H1 (cell line): ENCODE measurements around the gene BTG2. TPM values are rescaled to one million over a fixed set of nuclear protein-coding genes. Genes with fewer than 3 reads are reported as not detected.

Experiments
- CTCF ChIA-PET: fragments of 300-600 bp; sonication (Branson Sonifier 250); formaldehyde crosslinking; loops from one replicate; lab custom pipeline; 2021; ENCODE audit not compliant: partially characterized antibody; lab: Charles Lee
- POLR2A ChIA-PET: fragments of 300-600 bp; sonication (Branson Sonifier 250); formaldehyde crosslinking; loops from one replicate; lab custom pipeline; 2021; ENCODE audit warnings: inconsistent platforms; ENCODE audit not compliant: partially characterized antibody; lab: Charles Lee
- DNase-seq, 2 experiments: peaks; one replicate each; pipeline versions ENCODE4 v3.0.0 to v3.0.0-alpha.2; 2010 to 2022; ENCODE audit warnings: low spot score in 2 of 2, low read depth in 1 of 2, mixed read lengths in 1 of 2
- FAIRE-seq: peaks from 2 replicates; lab custom pipeline; 2011; peaks lifted over from hg19 to GRCh38; lab: Jason Lieb, UNC
- H2AFZ ChIP-seq: 2 replicates; pipeline ENCODE4 v1.8.1; 2012; ENCODE audit warnings: low read length, inconsistent platforms
- H2AK5ac ChIP-seq: 2 replicates; pipeline ENCODE4 v1.6.1; 2013; ENCODE audit warnings: low read depth, low read length
- H2BK120ac ChIP-seq: replicated peaks from 2 replicates; pipeline ENCODE3; 2013; ENCODE audit warnings: low read depth, low read length, inconsistent platforms
- H2BK12ac ChIP-seq: 2 replicates; pipeline ENCODE4 v1.6.1; 2013; ENCODE audit warnings: low read depth, low read length
- H2BK15ac ChIP-seq: 2 replicates; pipeline ENCODE4 v1.6.1; 2013; ENCODE audit warnings: low read length
- H2BK20ac ChIP-seq: 2 replicates; pipeline ENCODE4 v1.6.1; 2013; ENCODE audit warnings: low read length
- H2BK5ac ChIP-seq: 2 replicates; pipeline ENCODE4 v1.6.1; 2013; ENCODE audit warnings: low read depth, low read length
- H3K14ac ChIP-seq: 2 replicates; pipeline ENCODE4 v1.6.1; 2013; ENCODE audit warnings: inconsistent platforms; ENCODE audit not compliant: insufficient read length
- H3K18ac ChIP-seq: 2 replicates; pipeline ENCODE4 v1.6.1; 2013; ENCODE audit warnings: low read length; ENCODE audit errors: extremely low read depth
- H3K23ac ChIP-seq: 2 replicates; pipeline ENCODE4 v1.6.1; 2013; ENCODE audit warnings: inconsistent platforms; ENCODE audit not compliant: insufficient read length
- H3K23me2 ChIP-seq: 2 replicates; pipeline ENCODE4 v1.6.1; 2013; ENCODE audit warnings: low read depth, low read length
- H3K27ac ChIP-seq: 2 replicates; pipeline ENCODE4 v1.6.1; 2011; ENCODE audit warnings: low read depth, low read length, inconsistent platforms
- H3K27me3 ChIP-seq, 4 experiments: replicated peaks in 1 of 4; 1 replicate in 1 of 4; 2 replicates in 3 of 4; pipeline versions ENCODE4 v1.6.1 to v1.8.1; 2011 to 2013; ENCODE audit warnings: low read length in 3 of 4, mild to moderate bottlenecking in 3 of 4, inconsistent platforms in 2 of 4, mixed read lengths in 2 of 4, moderate library complexity in 1 of 4; ENCODE audit not compliant: control insufficient read depth in 3 of 4, insufficient read depth in 3 of 4; ENCODE audit errors: extremely low read depth in 1 of 4
- H3K36me3 ChIP-seq, 4 experiments: 2 replicates each; pipeline versions ENCODE4 v1.6.1 to v1.8.1; 2011 to 2013; ENCODE audit warnings: mild to moderate bottlenecking in 4 of 4, low read length in 3 of 4, moderate library complexity in 2 of 4, control low read depth in 1 of 4, inconsistent platforms in 1 of 4; ENCODE audit not compliant: insufficient read depth in 4 of 4, control insufficient read depth in 2 of 4
- H3K4ac ChIP-seq: replicated peaks from 2 replicates; pipeline ENCODE3; 2013; ENCODE audit warnings: low read length, low read depth, mixed read lengths, inconsistent platforms; ENCODE audit not compliant: insufficient read length
- H3K4me1 ChIP-seq, 4 experiments: replicated peaks in 1 of 4; 1 replicate in 1 of 4; 2 replicates in 3 of 4; pipeline versions ENCODE4 v1.6.1 to v1.8.1; 2011 to 2013; ENCODE audit warnings: low read length in 3 of 4, inconsistent platforms in 2 of 4, mixed read lengths in 1 of 4; ENCODE audit not compliant: insufficient read depth in 4 of 4, control insufficient read depth in 3 of 4
- H3K4me2 ChIP-seq, 2 experiments: 2 replicates each; pipeline versions ENCODE4 v1.6.1 to v1.8.1; 2011 to 2013; ENCODE audit warnings: low read depth in 2 of 2, low read length in 2 of 2, control low read depth in 1 of 2, inconsistent platforms in 1 of 2, mild to moderate bottlenecking in 1 of 2; ENCODE audit not compliant: insufficient read depth in 1 of 2
- H3K4me3 ChIP-seq, 4 experiments: fragments of 200-600, 300-600 bp in 1 of 4; sonication (generic), shearing (Covaris generic), sonication (Bioruptor Twin) in 1 of 4; 2 replicates each; pipeline versions ENCODE4 v1.5.1 to v1.8.1; 2011 to 2016; ENCODE audit warnings: low read length in 4 of 4, low read depth in 3 of 4, control low read depth in 2 of 4, inconsistent platforms in 2 of 4, mild to moderate bottlenecking in 2 of 4, mixed read lengths in 1 of 4, moderate library complexity in 1 of 4; ENCODE audit not compliant: insufficient read depth in 2 of 4; ENCODE audit errors: extremely low read depth in 1 of 4
- H3K56ac ChIP-seq: replicated peaks from 2 replicates; pipeline ENCODE3; 2013; ENCODE audit warnings: low read depth, mild to moderate bottlenecking, mixed read lengths, low read length, inconsistent platforms; ENCODE audit not compliant: insufficient read length
- H3K79me1 ChIP-seq: 2 replicates; pipeline ENCODE4 v1.6.1; 2013; ENCODE audit warnings: low read depth, low read length, control low read depth
- H3K79me2 ChIP-seq, 2 experiments: 2 replicates each; pipeline versions ENCODE4 v1.6.1 to v1.8.1; 2012 to 2013; ENCODE audit warnings: low read length in 2 of 2, mild to moderate bottlenecking in 2 of 2, inconsistent platforms in 1 of 2; ENCODE audit not compliant: insufficient read depth in 2 of 2, control insufficient read depth in 1 of 2
- H3K9ac ChIP-seq, 4 experiments: replicated peaks in 1 of 4; 1 replicate in 1 of 4; 2 replicates in 3 of 4; pipeline versions ENCODE4 v1.6.1 to v1.8.1; 2011 to 2013; ENCODE audit warnings: low read depth in 3 of 4, low read length in 3 of 4, control low read depth in 2 of 4, mild to moderate bottlenecking in 2 of 4, moderate library complexity in 2 of 4, inconsistent platforms in 1 of 4; ENCODE audit errors: extremely low read depth in 1 of 4
- H3K9me3 ChIP-seq, 2 experiments: 2 replicates each; pipeline versions ENCODE4 v1.6.1 to v1.8.1; 2012 to 2013; ENCODE audit warnings: mild to moderate bottlenecking in 2 of 2, moderate library complexity in 2 of 2, control low read depth in 1 of 2, inconsistent platforms in 1 of 2, low read depth in 1 of 2, low read length in 1 of 2, mixed read lengths in 1 of 2; ENCODE audit not compliant: insufficient read depth in 2 of 2
- H4K20me1 ChIP-seq, 2 experiments: replicated peaks in 1 of 2; 2 replicates each; pipeline versions ENCODE3 to v1.8.1; 2011 to 2013; ENCODE audit warnings: inconsistent platforms in 2 of 2, low read length in 2 of 2, mild to moderate bottlenecking in 1 of 2; ENCODE audit not compliant: insufficient read depth in 2 of 2, control insufficient read depth in 1 of 2
- H4K5ac ChIP-seq: 2 replicates; pipeline ENCODE4 v1.6.1; 2013; ENCODE audit warnings: low read length, low read depth, mixed read lengths, inconsistent platforms; ENCODE audit not compliant: insufficient read length
- H4K8ac ChIP-seq: 2 replicates; pipeline ENCODE4 v1.8.0; 2013; ENCODE audit warnings: mild to moderate bottlenecking, moderate library complexity, low read length, inconsistent platforms; ENCODE audit not compliant: insufficient read depth; ENCODE audit errors: extremely low read depth
- H4K91ac ChIP-seq: replicated peaks from 2 replicates; pipeline ENCODE3; 2013; ENCODE audit warnings: low read length, mixed read lengths, inconsistent platforms; ENCODE audit not compliant: insufficient read length
- CEBPB ChIP-seq: IDR thresholded peaks from 2 replicates; pipeline ENCODE4 v1.6.1; 2012; ENCODE audit warnings: low read depth, low read length
- CHD1 ChIP-seq: IDR thresholded peaks from 2 replicates; pipeline ENCODE4 v1.6.1; 2012; ENCODE audit warnings: low read depth, low read length, improper control_type of control experiment
- E2F6 ChIP-seq: IDR thresholded peaks from 2 replicates; pipeline ENCODE4 v1.6.1; 2012; ENCODE audit warnings: inconsistent platforms
- GABPA ChIP-seq: IDR thresholded peaks from 2 replicates; pipeline ENCODE4 v1.6.1; 2011; ENCODE audit warnings: mild to moderate bottlenecking, low read length, moderate library complexity, borderline replicate concordance; ENCODE audit not compliant: insufficient read depth
- KDM4A ChIP-seq: IDR thresholded peaks from one replicate; pipeline ENCODE4 v1.7.1; 2012; ENCODE audit warnings: low read depth, mild to moderate bottlenecking, moderate library complexity, low read length, inconsistent platforms; ENCODE audit not compliant: severe bottlenecking
- MAX ChIP-seq: IDR thresholded peaks from 2 replicates; pipeline ENCODE4 v1.6.1; 2012; ENCODE audit warnings: inconsistent platforms
- POLR2A ChIP-seq, 2 experiments: IDR thresholded peaks; 1 replicate in 1 of 2; 2 replicates in 1 of 2; pipeline ENCODE4 v1.6.1; 2011; ENCODE audit warnings: low read depth in 2 of 2, low read length in 2 of 2, mild to moderate bottlenecking in 2 of 2; ENCODE audit errors: control extremely low read depth in 1 of 2
- RBBP5 ChIP-seq: IDR thresholded peaks from 2 replicates; pipeline ENCODE4 v1.7.1; 2012; ENCODE audit warnings: low read depth, mild to moderate bottlenecking, inconsistent platforms, low read length, moderate library complexity, borderline replicate concordance
- SP4 ChIP-seq: IDR thresholded peaks from 2 replicates; pipeline ENCODE4 v1.6.1; 2012; ENCODE audit warnings: low read length, inconsistent platforms
- TAF7 ChIP-seq: optimal IDR thresholded peaks from 2 replicates; pipeline ENCODE3; 2011; ENCODE audit warnings: low read depth, mild to moderate bottlenecking, inconsistent platforms, low read length, moderate library complexity, borderline replicate concordance
- TCF12 ChIP-seq: IDR thresholded peaks from 2 replicates; pipeline ENCODE4 v1.6.1; 2011; ENCODE audit warnings: low read depth, mild to moderate bottlenecking, low read length
- WGBS, 2 experiments: shearing (Covaris generic) in 1 of 2; methylation state at CpG; one replicate each; pipeline versions ENCODE4 v1.1.6 to v1.1.7; 2013 to 2015; ENCODE audit warnings: low lambda C conversion rate in 2 of 2, mixed read lengths in 2 of 2, inconsistent platforms in 1 of 2, low coverage in 1 of 2, missing lambda C conversion rate in 1 of 2; ENCODE audit not compliant: insufficient replicate concordance in 2 of 2, insufficient coverage in 1 of 2, insufficient read length in 1 of 2; ENCODE audit errors: extremely low coverage in 1 of 2, missing lambda C conversion rate in 1 of 2; 5-methylcytosine and 5-hydroxymethylcytosine counted together
- polyA plus RNA-seq, 7 experiments: library from polyadenylated mRNA; depleted of rRNA in 3 of 7; stranded (reverse) in 5 of 7; unstranded in 2 of 7; fragments of >200 nt in 5 of 7; fragments of 200-250 nt in 2 of 7; gene quantifications; 1 replicate in 5 of 7; 2 replicates in 1 of 7; 4 replicates in 1 of 7; pipeline versions ENCODE4 v1.2.1 to v1.2.3, GENCODE V29; 2011 to 2013; ENCODE audit warnings: missing spikeins in 2 of 7, mixed read lengths in 2 of 7
- total RNA-seq: library from RNA; stranded (reverse); fragmentation: NEBNext Ultra II Directional; extraction: Animal tissue kit (Norgen Biotek cat#: 25700); gene quantifications from 2 replicates; pipeline ENCODE4 v1.2.1, GENCODE V29; 2021

The BTG2 gene
- total and polyA plus RNA-seq, 2 of the 8 experiments (the other 6 are each of a cell fraction or from before 2014, with no cell fraction given) = 4.8 to 11.0 TPM

- peak overlapping the region; percentile 65 to 84 for H3K4me2 ChIP-seq
- H2AFZ ChIP-seq = peak overlapping the region; percentile 8; the same call in 1 of the 2 replicates
- peak overlapping the region; percentile 73 for H4K8ac ChIP-seq
- H3K23ac ChIP-seq = no peak overlapping the region
- H4K20me1 ChIP-seq = no peaks in the 10 kb centered on the region
- H3K56ac ChIP-seq = peak overlapping the region; percentile 60
- peak overlapping the region; percentile 76 for H2BK120ac ChIP-seq
- POLR2A ChIA-PET = interaction anchor here (0.9 to 2.1 kb wide), 8 partner anchors 8 to 160 kb away, joined by 3 to 11 read pairs (median 4); partner anchors contain the start of gene BTG2
- DNase-seq (no peak), FAIRE-seq (no peak)
- H3K79me2 ChIP-seq = no peaks in the 10 kb centered on the region
- H3K4me3 ChIP-seq = peak overlapping the region; percentile 9 to 64 (median 24); a peak in 6 of 8 replicates
- no peak overlapping the region for H2BK15ac ChIP-seq
- H3K14ac ChIP-seq = no peak overlapping the region
- H2BK12ac ChIP-seq = no peak overlapping the region; the same call in 1 of the 2 replicates
- H4K91ac ChIP-seq = peak overlapping the region; percentile 36
- peak overlapping the region in 2 of 4 experiments; percentile 1 to 20; a peak in 2 of 7 replicates for H3K9ac ChIP-seq
- 11% methylated on average over 27 of the region's 31 CpGs; no CpG with 5 or more reads in 1 of the 2 experiments for WGBS, 2 experiments
- no peaks in the 10 kb centered on the region for H3K36me3 ChIP-seq
- peaks cover 4% of the 10 kb centered on the region; the same call in 1 of the 2 replicates for H3K23me2 ChIP-seq
- H3K27me3 ChIP-seq = peaks cover 0 to 24% (median 16%) of the 10 kb centered on the region in 4 experiments; a peak in 4 of 7 replicates
- H4K5ac ChIP-seq = peak overlapping the region; percentile 58
- no peak overlapping the region for H3K4ac ChIP-seq
- no peaks in the 10 kb centered on the region for H3K79me1 ChIP-seq
- H3K9me3 ChIP-seq = no peaks in the 10 kb centered on the region
- peak overlapping the region; percentile 80 for H3K18ac ChIP-seq
- H2BK5ac ChIP-seq = no peak overlapping the region
- peak overlapping the region; percentile 31; the same call in 1 of the 2 replicates for H3K27ac ChIP-seq
- peaks cover 8 to 30% (median 21%) of the 10 kb centered on the region in 4 experiments for H3K4me1 ChIP-seq
- CTCF ChIA-PET = interaction anchor here (0.6 to 10.1 kb wide), 12 partner anchors 9 to 1458 kb away, joined by 3 to 157 read pairs (median 6); no protein-coding TSS in a partner anchor
- no peak overlapping the region for H2BK20ac ChIP-seq
- no peak overlapping the region for H2AK5ac ChIP-seq
- peak; percentile 51 for TF ChIP-seq KDM4A
- 0 out of 3 replicates have a peak, but pooled peaks of 1 of the 2 experiments have one; percentile 39 for TF ChIP-seq POLR2A (IDR thresholded peaks at IDR 0.05; ENCODE audit: control extremely low read depth in 1 of 2, low read depth in 2 of 2, low read length in 2 of 2)
- TF ChIP-seq CEBPB = peak; percentile 57
- TF ChIP-seq TCF12 = 0 out of 2 replicates have a peak, but pooled peaks have one; percentile 55
- TF ChIP-seq MAX = peak; percentile 79
- TF ChIP-seq TAF7 = no peak
- no peak for TF ChIP-seq RBBP5
- TF ChIP-seq E2F6 = peak; percentile 74; the same call in 1 of the 2 replicates
- no peak for TF ChIP-seq GABPA
- no peak for TF ChIP-seq SP4
- TF ChIP-seq CHD1 = no peak
These were observed 22.6 kb downstream of the BTG2 start for GRCh38 chr1:203327684-203328457.
